ENCODE measurements around the gene TICAM1.

The TICAM1 gene

DNA sequence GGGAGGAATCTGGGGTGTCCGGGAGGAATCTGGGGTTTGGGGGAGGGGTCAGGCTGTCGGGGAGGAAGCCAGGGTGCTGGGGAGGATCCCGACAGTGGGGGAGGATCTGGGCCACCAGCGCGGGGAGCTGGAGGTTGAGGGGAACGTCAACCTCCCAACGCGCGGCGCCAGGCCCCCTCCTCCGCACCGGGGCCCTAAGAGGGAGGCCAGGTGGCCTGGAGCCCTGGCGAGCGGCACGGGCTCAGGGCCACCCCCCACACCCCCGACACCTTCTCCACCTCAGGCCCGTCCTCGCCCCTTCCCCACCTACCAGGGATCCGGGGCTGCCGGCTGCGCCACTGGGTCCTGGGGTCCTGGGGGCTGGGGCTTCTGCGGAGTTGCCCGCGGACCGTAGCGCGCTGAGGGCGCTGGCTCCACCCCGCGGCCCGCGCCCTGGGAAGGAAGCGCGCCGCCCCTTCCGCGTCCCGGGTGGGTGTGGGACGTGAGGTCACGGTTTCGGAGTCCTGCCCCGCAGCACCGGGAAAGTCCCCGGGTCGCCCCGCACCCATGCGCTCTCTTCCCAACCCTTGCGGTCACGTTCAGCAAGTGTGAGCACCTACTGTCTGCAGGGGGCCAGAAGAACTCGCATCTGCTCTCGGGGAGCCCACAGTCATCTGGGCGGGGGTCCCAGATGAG, at the start of gene TICAM1:
Gene TICAM1 (minus strand): TSS at position 409 of the 675 bp plus-strand sequence. CDS start 13,335 bp downstream, outside the sequence.
- peak within 1 kb of the TSS; percentile 51; the same call in 1 of the 2 replicates for H3K9ac ChIP-seq (ENCODE audit: low read depth, low read length)
- no peaks in the 10 kb centered on the region for H3K4me1 ChIP-seq (ENCODE audit: insufficient read depth, low read length)
- no peaks in the 10 kb centered on the region for H3K36me3 ChIP-seq (ENCODE audit: insufficient read depth, low read depth, low read length)
- peak within 1 kb of the TSS; percentile 74 for H3K4me3 ChIP-seq (ENCODE audit: low read length)
- peaks cover 22% of the 10 kb centered on the region for H3K27me3 ChIP-seq (ENCODE audit: insufficient read depth, low read length)
- no peaks in the 10 kb centered on the region for H3K9me3 ChIP-seq (ENCODE audit: insufficient read depth, low read depth, low read length)
- no peak within 1 kb of the TSS for H3K27ac ChIP-seq (ENCODE audit: low read length)

DNA sequence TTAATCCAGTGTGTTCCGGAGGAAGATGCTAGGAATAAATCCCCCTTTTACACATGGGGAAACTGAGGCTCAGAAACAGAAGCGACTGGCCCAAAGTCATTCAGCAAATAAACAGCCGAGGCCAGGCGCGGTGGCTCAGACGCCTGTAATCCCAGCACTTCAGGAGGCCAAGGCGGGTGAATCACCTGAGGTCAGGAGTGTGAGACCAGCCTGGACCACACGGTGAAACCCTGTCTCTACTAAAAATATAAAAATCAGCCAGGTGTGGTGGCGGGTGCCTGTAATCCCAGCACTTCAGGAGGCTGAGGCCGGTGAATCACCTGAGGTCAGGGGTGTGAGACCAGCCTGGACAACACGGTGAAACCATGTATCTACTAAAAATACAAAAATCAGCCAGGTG, 47.5 kb upstream of the TICAM1 start:
- Histone ChIP-seq H3K27me3 (ENCODE audit: insufficient read depth, low read length) (no peaks in the 10 kb centered on the region), H3K9ac (ENCODE audit: low read depth, low read length) (no peak overlapping the region), H3K9me3 (ENCODE audit: insufficient read depth, low read depth, low read length) (no peaks in the 10 kb centered on the region), H3K4me1 (ENCODE audit: insufficient read depth, low read length) (peaks cover 6% of the 10 kb centered on the region; the same call in 1 of the 2 replicates), H3K27ac (ENCODE audit: low read length) (no peak overlapping the region), H3K4me3 (ENCODE audit: low read length) (no peak overlapping the region), H3K36me3 (ENCODE audit: insufficient read depth, low read depth, low read length) (no peaks in the 10 kb centered on the region)

DNA sequence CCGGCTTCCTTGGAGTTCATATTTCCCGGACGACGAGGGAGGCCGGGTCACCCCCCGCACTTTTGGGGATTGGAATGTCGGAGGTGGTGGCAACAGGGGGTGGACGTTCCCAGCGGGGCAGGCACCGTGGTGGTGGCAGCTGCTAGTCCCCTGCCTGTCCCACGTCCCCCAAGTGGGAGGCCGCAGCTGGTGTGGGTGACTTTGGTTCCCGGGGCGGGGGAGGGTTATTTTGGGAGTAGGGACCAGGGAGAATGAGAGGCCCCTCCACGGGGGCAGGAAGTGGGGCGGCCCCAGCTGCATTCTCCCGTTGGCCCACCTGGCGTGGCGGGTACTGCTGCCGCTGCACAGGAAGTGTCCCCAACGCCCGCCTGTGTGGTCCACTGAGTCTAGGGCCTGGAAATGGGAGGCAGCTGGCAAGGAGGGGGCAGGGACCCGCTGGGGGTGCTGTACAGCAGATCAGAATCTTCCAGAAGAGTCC, 47.0 kb upstream of the TICAM1 start:
- peak overlapping the region; percentile 41; the same call in 1 of the 2 replicates for H3K9ac ChIP-seq (ENCODE audit: low read depth, low read length)
- H3K27ac ChIP-seq (ENCODE audit: low read length) = peak overlapping the region; percentile 24
- no peaks in the 10 kb centered on the region for H3K27me3 ChIP-seq (ENCODE audit: insufficient read depth, low read length)
- no peak overlapping the region for H3K4me3 ChIP-seq (ENCODE audit: low read length)
- H3K9me3 ChIP-seq (ENCODE audit: insufficient read depth, low read depth, low read length) = no peaks in the 10 kb centered on the region
- no peaks in the 10 kb centered on the region for H3K36me3 ChIP-seq (ENCODE audit: insufficient read depth, low read depth, low read length)
- peaks cover 6% of the 10 kb centered on the region; the same call in 1 of the 2 replicates for H3K4me1 ChIP-seq (ENCODE audit: insufficient read depth, low read length)

DNA sequence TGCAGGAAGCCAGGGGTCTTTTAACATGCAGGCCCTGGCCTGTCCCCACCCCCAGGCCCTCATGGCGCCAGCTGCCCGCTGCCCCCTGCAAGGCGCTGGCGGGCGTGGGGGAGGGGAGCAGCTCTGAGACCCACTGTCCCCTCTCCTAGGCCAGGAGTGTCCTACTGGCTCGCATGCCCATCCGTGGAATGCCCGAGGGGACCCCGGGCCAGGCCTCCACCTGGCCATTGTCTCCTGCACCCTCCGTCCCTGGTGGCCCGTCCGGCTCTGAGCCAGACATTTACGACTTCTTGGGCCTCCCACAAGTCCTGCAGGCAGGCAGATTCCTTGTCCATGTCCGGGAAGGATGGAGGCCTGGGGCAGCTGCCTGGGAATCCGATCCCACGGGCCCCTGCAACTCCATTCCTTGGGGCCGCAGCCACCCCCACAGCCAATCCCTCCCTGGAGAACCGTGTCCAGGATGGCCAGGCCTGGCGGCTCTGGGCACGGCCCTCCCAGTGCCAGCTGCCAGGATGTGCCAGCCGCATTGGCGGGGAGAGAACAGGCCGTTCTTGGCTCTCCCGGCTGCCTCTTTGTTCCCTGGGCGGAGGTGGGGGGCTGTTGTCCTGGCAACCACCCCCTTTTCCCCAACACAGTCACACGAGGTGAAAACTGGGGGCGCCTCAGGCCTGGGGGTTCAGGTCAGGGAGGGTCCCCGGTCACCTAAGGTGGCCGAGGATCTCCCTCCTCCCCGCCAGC, 46.4 kb upstream of the TICAM1 start:
- Histone ChIP-seq H3K36me3 (ENCODE audit: insufficient read depth, low read depth, low read length) (no peaks in the 10 kb centered on the region), H3K27ac (ENCODE audit: low read length) (peak overlapping the region; percentile 24), H3K9me3 (ENCODE audit: insufficient read depth, low read depth, low read length) (no peaks in the 10 kb centered on the region), H3K4me3 (ENCODE audit: low read length) (no peak overlapping the region), H3K4me1 (ENCODE audit: insufficient read depth, low read length) (peaks cover 6% of the 10 kb centered on the region; the same call in 1 of the 2 replicates), H3K9ac (ENCODE audit: low read depth, low read length) (peak overlapping the region; percentile 41; the same call in 1 of the 2 replicates), H3K27me3 (ENCODE audit: insufficient read depth, low read length) (no peaks in the 10 kb centered on the region)

DNA sequence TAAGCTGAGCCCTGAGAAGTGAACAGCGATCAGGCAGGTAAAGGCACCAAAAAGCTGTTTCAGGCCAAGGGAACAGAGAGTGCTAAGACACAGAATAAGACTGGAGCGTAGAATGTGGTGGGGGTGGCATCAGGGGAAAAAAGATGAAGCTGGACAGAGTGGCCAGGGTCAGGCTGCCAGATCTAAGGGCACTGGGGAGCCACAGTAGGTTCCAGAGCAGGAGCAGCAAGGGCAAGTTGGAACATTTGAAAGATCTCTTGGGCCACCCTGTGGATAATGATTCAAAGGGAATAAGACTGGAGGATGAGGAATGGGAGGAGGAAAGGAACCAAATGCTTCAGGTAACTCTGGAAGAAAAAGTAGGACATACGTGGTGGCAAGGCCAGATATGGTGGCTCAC, 42.4 kb upstream of the TICAM1 start:
- Histone ChIP-seq H3K4me3 (ENCODE audit: low read length) (no peak overlapping the region), H3K27me3 (ENCODE audit: insufficient read depth, low read length) (no peaks in the 10 kb centered on the region), H3K9ac (ENCODE audit: low read depth, low read length) (no peak overlapping the region), H3K27ac (ENCODE audit: low read length) (no peak overlapping the region), H3K4me1 (ENCODE audit: insufficient read depth, low read length) (peaks cover 6% of the 10 kb centered on the region; the same call in 1 of the 2 replicates), H3K9me3 (ENCODE audit: insufficient read depth, low read depth, low read length) (no peaks in the 10 kb centered on the region), H3K36me3 (ENCODE audit: insufficient read depth, low read depth, low read length) (no peaks in the 10 kb centered on the region)

DNA sequence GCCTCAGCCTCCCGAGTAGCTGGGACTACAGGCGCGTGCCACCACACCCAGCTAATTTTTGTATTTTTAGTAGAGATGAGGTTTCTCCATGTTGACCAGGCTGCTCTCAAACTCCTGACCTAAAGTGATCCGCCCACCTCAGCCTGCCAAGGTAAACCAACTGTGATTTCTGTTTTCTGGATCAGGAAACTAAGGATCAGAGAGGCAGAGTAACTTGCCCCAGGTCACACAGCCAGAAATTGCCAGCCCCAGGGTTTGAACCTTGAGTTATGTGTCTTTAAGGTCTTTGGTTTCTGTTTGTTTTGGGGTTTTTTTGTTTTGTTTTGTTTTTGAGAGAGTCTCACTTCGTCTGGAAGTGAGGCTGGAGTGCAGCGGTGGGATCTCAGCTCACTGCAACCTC, 40.2 kb upstream of the TICAM1 start:
- no peaks in the 10 kb centered on the region for H3K4me1 ChIP-seq (ENCODE audit: insufficient read depth, low read length)
- no peaks in the 10 kb centered on the region for H3K27me3 ChIP-seq (ENCODE audit: insufficient read depth, low read length)
- no peaks in the 10 kb centered on the region for H3K9me3 ChIP-seq (ENCODE audit: insufficient read depth, low read depth, low read length)
- no peak overlapping the region for H3K4me3 ChIP-seq (ENCODE audit: low read length)
- no peak overlapping the region for H3K9ac ChIP-seq (ENCODE audit: low read depth, low read length)
- H3K36me3 ChIP-seq (ENCODE audit: insufficient read depth, low read depth, low read length) = no peaks in the 10 kb centered on the region
- no peak overlapping the region for H3K27ac ChIP-seq (ENCODE audit: low read length)

DNA sequence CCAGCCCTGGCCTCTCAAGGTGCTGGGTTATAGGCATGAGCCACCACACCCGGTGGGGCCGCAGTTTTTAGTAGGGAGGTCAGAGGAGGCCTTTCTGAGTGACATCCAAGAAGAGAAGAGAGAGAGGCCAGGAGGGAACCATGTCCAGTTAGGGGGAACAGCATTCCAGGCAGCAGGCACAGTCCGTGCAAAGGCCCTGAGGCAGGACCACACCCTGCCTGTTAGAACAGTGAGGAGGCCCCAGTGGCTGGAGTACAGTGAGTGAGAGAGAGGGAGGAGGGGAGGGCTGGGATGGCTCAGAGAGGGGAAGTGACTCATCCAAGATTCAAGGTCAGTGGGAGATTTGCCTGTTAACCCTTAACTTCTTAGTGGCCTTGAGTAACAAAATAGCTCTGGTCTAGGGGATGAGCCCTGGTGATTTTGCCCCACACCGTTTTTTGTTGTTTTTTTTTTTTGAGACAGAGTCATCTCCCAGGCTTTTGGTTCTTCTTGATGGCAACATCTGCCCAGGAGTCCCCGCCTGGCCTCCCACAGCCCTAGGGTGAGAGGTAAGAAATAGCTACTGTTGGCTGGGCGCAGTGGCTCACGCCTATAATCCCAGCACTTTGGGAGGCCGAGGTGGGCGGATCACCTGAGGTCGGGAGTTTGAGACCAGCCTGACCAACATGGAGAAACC, 38.7 kb upstream of the TICAM1 start:
- Histone ChIP-seq H3K36me3 (ENCODE audit: insufficient read depth, low read depth, low read length) (no peaks in the 10 kb centered on the region), H3K9me3 (ENCODE audit: insufficient read depth, low read depth, low read length) (no peaks in the 10 kb centered on the region), H3K4me1 (ENCODE audit: insufficient read depth, low read length) (no peaks in the 10 kb centered on the region), H3K27ac (ENCODE audit: low read length) (no peak overlapping the region), H3K9ac (ENCODE audit: low read depth, low read length) (no peak overlapping the region), H3K4me3 (ENCODE audit: low read length) (no peak overlapping the region), H3K27me3 (ENCODE audit: insufficient read depth, low read length) (no peaks in the 10 kb centered on the region)

DNA sequence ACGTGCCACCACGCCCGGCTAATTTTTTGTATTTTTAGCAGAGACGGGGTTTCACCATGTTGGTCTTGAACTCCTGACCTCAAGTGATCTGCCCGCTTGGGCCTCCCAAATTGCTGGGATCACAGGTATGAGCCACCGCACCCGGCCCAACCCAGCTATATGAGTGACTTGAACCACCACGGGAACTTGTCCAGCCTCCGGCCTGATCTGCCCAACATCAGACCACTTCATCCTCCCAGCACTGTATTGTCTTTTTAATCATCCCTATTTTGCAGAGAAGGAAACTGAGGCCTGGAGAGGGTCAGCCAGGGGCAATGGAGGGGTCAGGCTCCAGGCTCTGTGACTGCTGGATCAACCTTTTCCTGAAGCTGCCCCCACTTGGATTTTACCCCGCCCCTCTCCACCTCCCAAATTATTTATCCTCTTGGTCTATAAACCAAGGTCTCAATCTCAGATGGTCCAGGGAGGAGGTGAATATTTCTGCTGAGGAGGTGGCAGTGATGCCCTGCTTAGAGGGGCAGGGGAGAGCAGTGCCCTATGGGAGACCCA, 36.8 kb upstream of the TICAM1 start:
- Histone ChIP-seq H3K36me3 (ENCODE audit: insufficient read depth, low read depth, low read length) (no peaks in the 10 kb centered on the region), H3K27me3 (ENCODE audit: insufficient read depth, low read length) (no peaks in the 10 kb centered on the region), H3K9ac (ENCODE audit: low read depth, low read length) (no peak overlapping the region), H3K4me1 (ENCODE audit: insufficient read depth, low read length) (no peaks in the 10 kb centered on the region), H3K4me3 (ENCODE audit: low read length) (no peak overlapping the region), H3K27ac (ENCODE audit: low read length) (no peak overlapping the region), H3K9me3 (ENCODE audit: insufficient read depth, low read depth, low read length) (no peaks in the 10 kb centered on the region)

DNA sequence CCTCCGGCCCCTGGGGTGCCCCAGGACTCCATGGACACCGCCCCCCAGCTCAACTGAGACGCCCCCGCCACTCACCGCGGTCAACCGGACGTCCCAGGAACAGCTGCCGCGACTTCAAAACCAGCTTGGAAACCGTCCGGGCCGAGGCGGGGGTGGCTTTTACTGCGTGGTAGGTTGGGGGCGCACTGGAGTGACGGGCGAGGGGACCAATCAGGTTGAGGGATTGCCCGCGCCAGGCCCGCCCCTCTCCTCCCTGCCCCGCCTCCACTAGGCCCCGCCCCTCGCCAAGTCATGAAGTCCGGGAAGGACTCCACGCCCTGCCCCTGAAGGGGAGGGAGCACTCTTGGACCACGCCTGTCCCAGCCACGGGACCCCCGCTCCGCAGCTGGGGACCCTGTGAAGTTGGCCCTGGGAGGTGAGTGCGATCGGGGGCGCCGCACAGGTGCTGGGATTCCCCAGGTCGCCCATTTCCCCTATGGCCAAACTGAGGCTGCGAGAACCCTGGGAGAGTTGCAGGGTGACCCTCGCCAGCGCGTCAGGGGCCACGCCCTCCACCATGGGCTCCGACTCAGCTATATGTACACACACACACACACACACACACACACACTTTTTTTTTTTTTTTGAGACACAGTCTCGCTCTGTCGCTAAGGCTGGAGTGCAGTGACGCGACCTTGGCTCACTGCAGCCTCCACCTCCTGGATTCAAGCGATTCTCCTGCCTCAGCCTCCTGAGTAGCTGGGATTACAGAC, 36.2 kb upstream of the TICAM1 start, which contains the start of gene PLIN3:
Gene PLIN3 (minus strand): TSS at position 134 of the 752 bp plus-strand sequence. CDS start 6,273 bp downstream, outside the sequence.
- peak within 1 kb of the TSS; percentile 92 for H3K4me3 ChIP-seq (ENCODE audit: low read length)
- no peak within 1 kb of the TSS for H3K27ac ChIP-seq (ENCODE audit: low read length)
- H3K36me3 ChIP-seq (ENCODE audit: insufficient read depth, low read depth, low read length) = 0 out of 2 replicates have a peak, but pooled peaks cover under 1% of the 10 kb centered on the region
- H3K4me1 ChIP-seq (ENCODE audit: insufficient read depth, low read length) = no peaks in the 10 kb centered on the region
- H3K27me3 ChIP-seq (ENCODE audit: insufficient read depth, low read length) = no peaks in the 10 kb centered on the region
- H3K9me3 ChIP-seq (ENCODE audit: insufficient read depth, low read depth, low read length) = no peaks in the 10 kb centered on the region
- peak within 1 kb of the TSS; percentile 85; the same call in 1 of the 2 replicates for H3K9ac ChIP-seq (ENCODE audit: low read depth, low read length)

DNA sequence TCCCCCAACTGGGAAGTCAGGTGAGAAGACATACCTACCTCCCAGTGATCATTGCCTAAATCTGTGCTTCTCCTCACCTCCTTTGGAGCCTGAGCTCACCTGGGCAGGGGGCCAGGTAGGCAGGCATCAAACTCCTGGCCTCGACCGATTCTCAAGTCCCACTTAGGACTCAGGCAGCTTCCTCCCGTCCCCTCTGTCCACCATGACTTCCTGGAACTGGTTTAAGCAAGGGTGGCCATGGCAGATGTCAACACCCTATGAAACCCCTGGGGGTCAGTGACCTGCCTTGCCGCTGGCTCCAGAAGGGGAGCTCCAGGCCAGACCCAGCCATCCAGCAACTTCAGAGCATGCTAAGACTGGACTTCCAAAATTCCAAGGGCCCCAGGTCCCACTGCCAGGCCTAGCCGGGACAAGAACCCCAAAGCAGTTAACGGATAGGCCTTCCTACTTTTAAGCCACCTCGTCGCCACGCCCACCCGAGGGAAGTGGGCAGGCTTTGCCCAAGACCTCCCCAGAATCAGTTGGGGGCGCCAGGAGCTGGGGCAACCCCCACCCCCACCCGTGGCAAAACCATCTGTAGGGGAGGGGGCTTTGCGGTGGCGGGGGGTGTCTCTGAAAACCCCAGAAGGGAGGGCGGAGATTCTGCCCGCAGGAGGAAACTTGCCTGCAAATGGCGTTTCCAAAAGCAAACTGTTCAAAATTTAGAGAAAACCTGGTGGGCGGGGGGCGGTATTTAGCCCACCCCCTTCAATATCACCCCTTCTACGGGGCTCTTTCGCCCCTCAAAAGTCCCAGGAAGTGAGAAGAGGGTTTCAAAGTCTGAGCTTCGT, 35.3 kb upstream of the TICAM1 start:
- Histone ChIP-seq H3K27ac (ENCODE audit: low read length) (no peak overlapping the region), H3K27me3 (ENCODE audit: insufficient read depth, low read length) (no peaks in the 10 kb centered on the region), H3K36me3 (ENCODE audit: insufficient read depth, low read depth, low read length) (peaks cover 5% of the 10 kb centered on the region; the same call in 1 of the 2 replicates), H3K4me3 (ENCODE audit: low read length) (peak overlapping the region; percentile 92), H3K9me3 (ENCODE audit: insufficient read depth, low read depth, low read length) (no peaks in the 10 kb centered on the region), H3K4me1 (ENCODE audit: insufficient read depth, low read length) (no peaks in the 10 kb centered on the region), H3K9ac (ENCODE audit: low read depth, low read length) (peak overlapping the region; percentile 85; the same call in 1 of the 2 replicates)

Data from iPS-20b (cell line).